ENCODE measurements around the gene PFKFB3. TPM values are rescaled to one million over a fixed set of nuclear protein-coding genes. Genes with fewer than 3 reads are reported as not detected.

The PFKFB3 gene
- total RNA-seq, 1 donor, result 19.2 TPM

GRCh38 chr10:6226216-6226615 lies 23.5 kb downstream of the PFKFB3 start:
- H3K4me1 ChIP-seq (ENCODE audit: insufficient read depth, low read length), result peaks cover 15% of the 10 kb centered on the region
- no peaks in the 10 kb centered on the region for H4K20me1 ChIP-seq (ENCODE audit: insufficient read depth, low read length)
- no peak for DNase-seq (ENCODE audit: insufficient read length, low spot score, missing footprints)
- H3K4me2 ChIP-seq (ENCODE audit: insufficient read depth, low read length), result no peak overlapping the region
- no peak overlapping the region for H3K27ac ChIP-seq (ENCODE audit: low read depth, low read length)
- H3K36me3 ChIP-seq (ENCODE audit: insufficient read depth, low read length), result peaks cover 50% of the 10 kb centered on the region
- no peaks in the 10 kb centered on the region for H3K79me2 ChIP-seq (ENCODE audit: insufficient read depth, low read length)
- no peaks in the 10 kb centered on the region for H3K9me3 ChIP-seq (ENCODE audit: low read depth, low read length)
- H3K4me3 ChIP-seq (ENCODE audit: insufficient read depth, low read length), result no peak overlapping the region
- no peak overlapping the region for H2AFZ ChIP-seq (ENCODE audit: low read length)
- TF ChIP-seq, protein P1, sequence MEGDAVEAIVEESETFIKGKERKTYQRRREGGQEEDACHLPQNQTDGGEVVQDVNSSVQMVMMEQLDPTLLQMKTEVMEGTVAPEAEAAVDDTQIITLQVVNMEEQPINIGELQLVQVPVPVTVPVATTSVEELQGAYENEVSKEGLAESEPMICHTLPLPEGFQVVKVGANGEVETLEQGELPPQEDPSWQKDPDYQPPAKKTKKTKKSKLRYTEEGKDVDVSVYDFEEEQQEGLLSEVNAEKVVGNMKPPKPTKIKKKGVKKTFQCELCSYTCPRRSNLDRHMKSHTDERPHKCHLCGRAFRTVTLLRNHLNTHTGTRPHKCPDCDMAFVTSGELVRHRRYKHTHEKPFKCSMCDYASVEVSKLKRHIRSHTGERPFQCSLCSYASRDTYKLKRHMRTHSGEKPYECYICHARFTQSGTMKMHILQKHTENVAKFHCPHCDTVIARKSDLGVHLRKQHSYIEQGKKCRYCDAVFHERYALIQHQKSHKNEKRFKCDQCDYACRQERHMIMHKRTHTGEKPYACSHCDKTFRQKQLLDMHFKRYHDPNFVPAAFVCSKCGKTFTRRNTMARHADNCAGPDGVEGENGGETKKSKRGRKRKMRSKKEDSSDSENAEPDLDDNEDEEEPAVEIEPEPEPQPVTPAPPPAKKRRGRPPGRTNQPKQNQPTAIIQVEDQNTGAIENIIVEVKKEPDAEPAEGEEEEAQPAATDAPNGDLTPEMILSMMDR (IDR thresholded peaks at IDR 0.05; ENCODE audit: extremely low read depth, low read depth, low read length), result no peak
- H3K27me3 ChIP-seq (ENCODE audit: insufficient read depth, low read length), result no peaks in the 10 kb centered on the region

- no peak for DNase-seq (ENCODE audit: insufficient read length, low spot score, missing footprints)
- Histone ChIP-seq H3K27ac (ENCODE audit: low read depth, low read length) (no peak overlapping the region), H2AFZ (ENCODE audit: low read length) (no peak overlapping the region), H3K9me3 (ENCODE audit: low read depth, low read length) (no peaks in the 10 kb centered on the region), H3K27me3 (ENCODE audit: insufficient read depth, low read length) (no peaks in the 10 kb centered on the region), H3K79me2 (ENCODE audit: insufficient read depth, low read length) (no peaks in the 10 kb centered on the region), H3K36me3 (ENCODE audit: insufficient read depth, low read length) (peaks cover 45% of the 10 kb centered on the region), H3K4me3 (ENCODE audit: insufficient read depth, low read length) (no peak overlapping the region), H3K4me1 (ENCODE audit: insufficient read depth, low read length) (peaks cover 15% of the 10 kb centered on the region), H4K20me1 (ENCODE audit: insufficient read depth, low read length) (no peaks in the 10 kb centered on the region), H3K4me2 (ENCODE audit: insufficient read depth, low read length) (peak overlapping the region; percentile 77)
- TF ChIP-seq, protein P1 (IDR thresholded peaks at IDR 0.05; ENCODE audit: extremely low read depth, low read depth, low read length), result no peak
These were observed 24.6 kb downstream of the PFKFB3 start for GRCh38 chr10:6227346-6227745.

- Histone ChIP-seq H3K4me1 (ENCODE audit: insufficient read depth, low read length) (peaks cover 15% of the 10 kb centered on the region), H3K9me3 (ENCODE audit: low read depth, low read length) (no peaks in the 10 kb centered on the region), H3K27ac (ENCODE audit: low read depth, low read length) (peak overlapping the region; percentile 72), H3K36me3 (ENCODE audit: insufficient read depth, low read length) (peaks cover 47% of the 10 kb centered on the region), H2AFZ (ENCODE audit: low read length) (peak overlapping the region; percentile 57), H4K20me1 (ENCODE audit: insufficient read depth, low read length) (no peaks in the 10 kb centered on the region), H3K27me3 (ENCODE audit: insufficient read depth, low read length) (no peaks in the 10 kb centered on the region), H3K4me2 (ENCODE audit: insufficient read depth, low read length) (peak overlapping the region; percentile 77), H3K4me3 (ENCODE audit: insufficient read depth, low read length) (peak overlapping the region; percentile 52), H3K79me2 (ENCODE audit: insufficient read depth, low read length) (no peaks in the 10 kb centered on the region)
- peak; percentile 98 for DNase-seq (ENCODE audit: insufficient read length, low spot score, missing footprints)
- TF ChIP-seq, protein P1 (IDR thresholded peaks at IDR 0.05; ENCODE audit: extremely low read depth, low read depth, low read length), result no peak
These were observed 25.3 kb downstream of the PFKFB3 start for GRCh38 chr10:6228010-6228511.

- H3K36me3 ChIP-seq (ENCODE audit: insufficient read depth, low read length), result peaks cover 47% of the 10 kb centered on the region
- H3K4me3 ChIP-seq (ENCODE audit: insufficient read depth, low read length), result peak overlapping the region; percentile 52
- H3K4me2 ChIP-seq (ENCODE audit: insufficient read depth, low read length), result peak overlapping the region; percentile 77
- H3K79me2 ChIP-seq (ENCODE audit: insufficient read depth, low read length), result no peaks in the 10 kb centered on the region
- TF ChIP-seq, protein P1 (IDR thresholded peaks at IDR 0.05; ENCODE audit: extremely low read depth, low read depth, low read length), result no peak
- H4K20me1 ChIP-seq (ENCODE audit: insufficient read depth, low read length), result no peaks in the 10 kb centered on the region
- H3K27ac ChIP-seq (ENCODE audit: low read depth, low read length), result peak overlapping the region; percentile 72
- H2AFZ ChIP-seq (ENCODE audit: low read length), result peak overlapping the region; percentile 57
- H3K9me3 ChIP-seq (ENCODE audit: low read depth, low read length), result no peaks in the 10 kb centered on the region
- H3K27me3 ChIP-seq (ENCODE audit: insufficient read depth, low read length), result no peaks in the 10 kb centered on the region
- peaks cover 15% of the 10 kb centered on the region for H3K4me1 ChIP-seq (ENCODE audit: insufficient read depth, low read length)
- peak; percentile 94 for DNase-seq (ENCODE audit: insufficient read length, low spot score, missing footprints)
These were observed 25.9 kb downstream of the PFKFB3 start for GRCh38 chr10:6228647-6229046.

Measured in osteoblast (primary cell).